K562 (cell line): ENCODE measurements around the gene STIL. TPM values are rescaled to one million over a fixed set of nuclear protein-coding genes. Genes with fewer than 3 reads are reported as not detected.

Experiments
- CEBPG ChIP-seq, 3 experiments: fragments of 200-800 bp in 1 of 3; sonication (Bioruptor generic) in 1 of 3; sonication (generic) in 1 of 3; formaldehyde crosslinking in 1 of 3; IDR thresholded peaks in 2 of 3; conservative IDR thresholded peaks in 1 of 3; 2 replicates each; pipeline versions ENCODE4 v1.6.1 to v1.8.0; 2016 to 2022; ENCODE audit warnings: missing compliant biosample characterization in 2 of 3, missing genetic modification characterization in 2 of 3, mild to moderate bottlenecking in 1 of 3, missing genetic modification reagents in 1 of 3
- EP400 ChIP-seq: fragments of 450-650 bp; IDR thresholded peaks from 2 replicates; pipeline ENCODE4 v1.6.1; 2017; ENCODE audit warnings: antibody characterized with exemption, mild to moderate bottlenecking, moderate library complexity
- FOS ChIP-seq: IDR thresholded peaks from 3 replicates; pipeline ENCODE4 v1.6.1; 2011; ENCODE audit not compliant: insufficient read length; ENCODE audit errors: extremely low read depth
- HOMEZ ChIP-seq: fragments of 250-450 bp; sonication (Bioruptor Pico); IDR thresholded peaks from 2 replicates; pipeline ENCODE4 v1.4.0; 2020; ENCODE audit warnings: mild to moderate bottlenecking, moderate library complexity
- MYC ChIP-seq, 2 experiments: fragments of 250-450 bp in 1 of 2; sonication (Bioruptor Pico) in 1 of 2; IDR thresholded peaks; 2 replicates each; pipeline versions ENCODE4 v1.5.1 to v1.6.1; 2012 to 2021; ENCODE audit warnings: low read depth in 2 of 2, borderline replicate concordance in 1 of 2, improper control_type of control experiment in 1 of 2, low read length in 1 of 2, mild to moderate bottlenecking in 1 of 2, moderate library complexity in 1 of 2
- NCOA4 ChIP-seq: fragments of 450-650 bp; IDR thresholded peaks from 2 replicates; pipeline ENCODE4 v1.6.1; 2018; ENCODE audit warnings: mild to moderate bottlenecking; ENCODE audit not compliant: partially characterized antibody
- PCBP2 ChIP-seq: fragments of 200-400 bp; formaldehyde crosslinking; IDR thresholded peaks from 2 replicates; pipeline ENCODE4 v1.6.1; 2018; ENCODE audit warnings: low read length, low read depth, mild to moderate bottlenecking, moderate library complexity; ENCODE audit not compliant: poor library complexity, severe bottlenecking
- RBBP5 ChIP-seq: fragments of 200-600 bp; sonication (generic); IDR thresholded peaks from 2 replicates; pipeline ENCODE4 v1.6.1; 2012; ENCODE audit warnings: borderline replicate concordance, mild to moderate bottlenecking, low read length, control low read depth, inconsistent platforms; ENCODE audit not compliant: insufficient read depth, poor library complexity, severe bottlenecking
- RHOXF2B ChIP-seq: fragments of 250-450 bp; sonication (Bioruptor Pico); conservative IDR thresholded peaks from 2 replicates; pipeline ENCODE4 v1.5.1; 2021
- TAF7 ChIP-seq: fragments of 450-650 bp; IDR thresholded peaks from 2 replicates; pipeline ENCODE4 v1.6.1; 2016; ENCODE audit warnings: missing genetic modification characterization, missing compliant biosample characterization
- WHSC1 ChIP-seq: IDR thresholded peaks from one replicate; pipeline ENCODE4 v1.6.1; 2012; ENCODE audit warnings: low read length, control low read depth, inconsistent platforms
- ZBTB26 ChIP-seq: fragments of 450-650 bp; formaldehyde crosslinking; IDR thresholded peaks from 2 replicates; pipeline ENCODE4 v1.4.0; 2022; ENCODE audit warnings: missing genetic modification characterization
- ZNF146 ChIP-seq: IDR thresholded peaks from one replicate; pipeline ENCODE4 v1.6.1; 2018; ENCODE audit warnings: missing compliant biosample characterization; ENCODE audit not compliant: unreplicated experiment
- ZNF57 ChIP-seq: fragments of 450-650 bp; formaldehyde crosslinking; IDR thresholded peaks from 2 replicates; pipeline ENCODE4 v1.4.0; 2020; ENCODE audit warnings: mild to moderate bottlenecking, moderate library complexity
- ZNF586 ChIP-seq: fragments of 450-650 bp; formaldehyde crosslinking; conservative IDR thresholded peaks from 2 replicates; pipeline ENCODE4 v1.4.0; 2020; ENCODE audit warnings: mild to moderate bottlenecking, moderate library complexity
- polyA plus RNA-seq, 8 experiments: library from polyadenylated mRNA; depleted of rRNA in 4 of 8; stranded (reverse) in 5 of 8; unstranded in 3 of 8; fragments of >200 nt; fragmentation: Nextera tagmentation in 2 of 8; fragmentation: Illumina TruSeq in 1 of 8; extraction: Ambion mirVana in 2 of 8; extraction: Trizol in 1 of 8; gene quantifications; 2 replicates each; pipeline versions ENCODE4 v1.2.1 to v1.2.3, GENCODE V29; 2011 to 2014; ENCODE audit warnings: inconsistent platforms in 1 of 8, missing spikeins in 1 of 8
- total RNA-seq, 7 experiments: library from RNA; depleted of rRNA in 6 of 7; stranded (reverse); fragments of >200 nt in 6 of 7; fragmentation: Illumina TruSeq in 2 of 7; extraction: Trizol in 2 of 7; gene quantifications; 2 replicates each; pipeline versions ENCODE4 v1.2.1 to v1.2.3, GENCODE V29; 2011 to 2021; ENCODE audit warnings: low replicate concordance in 1 of 7
- TF ChIP-seq, protein P1 (sequence below): sonication (generic); formaldehyde crosslinking; IDR thresholded peaks from 2 replicates; pipeline ENCODE4 v1.8.1; 2023; ENCODE audit warnings: missing genetic modification reagents, mild to moderate bottlenecking, borderline replicate concordance
- TF ChIP-seq, protein P2 (sequence below), 2 experiments: fragments of 250-450 bp in 1 of 2; fragments of 450-650 bp in 1 of 2; sonication (Bioruptor Pico) in 1 of 2; IDR thresholded peaks; 2 replicates each; pipeline versions ENCODE4 v1.6.1 to v1.8.0; 2016 to 2021; ENCODE audit warnings: mild to moderate bottlenecking in 2 of 2, moderate library complexity in 2 of 2, missing compliant biosample characterization in 1 of 2, missing genetic modification characterization in 1 of 2

STIL gene
- total and polyA plus RNA-seq, 9 of the 15 experiments (the other 6 are each of a cell fraction or from before 2014, with no cell fraction given), result 10.5 to 77.4 (median 39.6) TPM

DNA sequence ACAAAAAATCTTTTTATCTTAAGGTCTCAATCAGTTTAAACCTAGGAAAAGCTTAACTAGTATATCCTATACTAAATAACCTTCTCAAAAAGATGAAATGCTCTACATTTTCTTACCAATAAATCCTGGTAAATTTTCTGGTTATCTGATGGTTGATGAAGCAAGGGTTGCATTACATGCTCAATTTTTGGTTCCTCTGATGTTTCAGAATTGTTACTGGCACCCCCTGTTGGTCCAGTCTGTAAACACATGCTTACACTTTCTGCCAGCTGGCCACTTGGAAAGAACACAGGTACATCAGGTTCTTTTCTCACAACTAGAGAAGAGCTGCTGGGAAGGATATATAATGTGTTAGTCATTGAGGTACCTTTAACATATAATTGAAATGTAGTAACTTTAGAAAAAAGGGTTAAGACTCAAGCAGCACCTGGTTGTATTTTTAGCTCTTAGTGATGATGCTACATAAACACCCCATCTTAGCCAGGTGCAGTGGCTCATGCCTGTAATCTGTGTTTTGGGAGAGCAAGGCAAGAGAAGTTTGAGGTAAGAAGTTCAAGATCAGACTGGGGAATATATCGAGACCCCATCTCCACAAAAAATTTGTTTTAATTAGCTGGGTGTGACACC lies 51.0 kb downstream of the STIL start (continued):
- TF ChIP-seq HOMEZ (CRISPR knock-in tag) (no peak), ZNF57 (CRISPR knock-in tag) (no peak), FOS (no peak), RBBP5 (no peak), MYC (IDR thresholded peaks at IDR 0.05; ENCODE audit: low read depth, low read length) (0 out of 2 replicates have a peak, but pooled peaks have one; percentile 33), MYC (CRISPR knock-in tag; IDR thresholded peaks at IDR 0.05; ENCODE audit: borderline replicate concordance, low read depth) (no peak), NCOA4 (no peak), ZBTB26 (CRISPR knock-in tag) (no peak), WHSC1 (no peak), CEBPG (CRISPR knock-in tag; IDR thresholded peaks at IDR 0.05) (peak; percentile 73), CEBPG (tag; conservative IDR thresholded peaks at IDR 0.05 in 1 of 2, IDR thresholded peaks at IDR 0.05 in 1 of 2) (peak; percentile 83 to 95), TAF7 (tag) (no peak), ZNF146 (CRISPR knock-in tag) (no peak), PCBP2 (no peak), RHOXF2B (no peak), ZNF586 (CRISPR knock-in tag) (no peak), EP400 (peak; percentile 37)
- TF ChIP-seq, protein P1, sequence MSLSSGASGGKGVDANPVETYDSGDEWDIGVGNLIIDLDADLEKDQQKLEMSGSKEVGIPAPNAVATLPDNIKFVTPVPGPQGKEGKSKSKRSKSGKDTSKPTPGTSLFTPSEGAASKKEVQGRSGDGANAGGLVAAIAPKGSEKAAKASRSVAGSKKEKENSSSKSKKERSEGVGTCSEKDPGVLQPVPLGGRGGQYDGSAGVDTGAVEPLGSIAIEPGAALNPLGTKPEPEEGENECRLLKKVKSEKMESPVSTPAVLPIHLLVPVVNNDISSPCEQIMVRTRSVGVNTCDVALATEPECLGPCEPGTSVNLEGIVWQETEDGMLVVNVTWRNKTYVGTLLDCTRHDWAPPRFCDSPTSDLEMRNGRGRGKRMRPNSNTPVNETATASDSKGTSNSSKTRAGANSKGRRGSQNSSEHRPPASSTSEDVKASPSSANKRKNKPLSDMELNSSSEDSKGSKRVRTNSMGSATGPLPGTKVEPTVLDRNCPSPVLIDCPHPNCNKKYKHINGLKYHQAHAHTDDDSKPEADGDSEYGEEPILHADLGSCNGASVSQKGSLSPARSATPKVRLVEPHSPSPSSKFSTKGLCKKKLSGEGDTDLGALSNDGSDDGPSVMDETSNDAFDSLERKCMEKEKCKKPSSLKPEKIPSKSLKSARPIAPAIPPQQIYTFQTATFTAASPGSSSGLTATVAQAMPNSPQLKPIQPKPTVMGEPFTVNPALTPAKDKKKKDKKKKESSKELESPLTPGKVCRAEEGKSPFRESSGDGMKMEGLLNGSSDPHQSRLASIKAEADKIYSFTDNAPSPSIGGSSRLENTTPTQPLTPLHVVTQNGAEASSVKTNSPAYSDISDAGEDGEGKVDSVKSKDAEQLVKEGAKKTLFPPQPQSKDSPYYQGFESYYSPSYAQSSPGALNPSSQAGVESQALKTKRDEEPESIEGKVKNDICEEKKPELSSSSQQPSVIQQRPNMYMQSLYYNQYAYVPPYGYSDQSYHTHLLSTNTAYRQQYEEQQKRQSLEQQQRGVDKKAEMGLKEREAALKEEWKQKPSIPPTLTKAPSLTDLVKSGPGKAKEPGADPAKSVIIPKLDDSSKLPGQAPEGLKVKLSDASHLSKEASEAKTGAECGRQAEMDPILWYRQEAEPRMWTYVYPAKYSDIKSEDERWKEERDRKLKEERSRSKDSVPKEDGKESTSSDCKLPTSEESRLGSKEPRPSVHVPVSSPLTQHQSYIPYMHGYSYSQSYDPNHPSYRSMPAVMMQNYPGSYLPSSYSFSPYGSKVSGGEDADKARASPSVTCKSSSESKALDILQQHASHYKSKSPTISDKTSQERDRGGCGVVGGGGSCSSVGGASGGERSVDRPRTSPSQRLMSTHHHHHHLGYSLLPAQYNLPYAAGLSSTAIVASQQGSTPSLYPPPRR, result no peak
- TF ChIP-seq, protein P2, sequence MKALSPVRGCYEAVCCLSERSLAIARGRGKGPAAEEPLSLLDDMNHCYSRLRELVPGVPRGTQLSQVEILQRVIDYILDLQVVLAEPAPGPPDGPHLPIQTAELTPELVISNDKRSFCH (CRISPR knock-in tag; IDR thresholded peaks at IDR 0.05), result no peak
- TF ChIP-seq, protein P2 (tag; IDR thresholded peaks at IDR 0.05), result no peak
